OCI-LY3 (cell line): ENCODE measurements around the gene KBTBD4.

Experiments
- H2AFZ ChIP-seq: fragments of 200-600, 300-600 bp; shearing (Covaris generic); 2 replicates; pipeline ENCODE4 v1.6.0; 2014; ENCODE audit warnings: antibody characterized with exemption, low read depth, low read length
- H3K27ac ChIP-seq: fragments of 200-600, 300-600 bp; sonication (generic); 2 replicates; pipeline ENCODE4 v1.5.1; 2014; ENCODE audit warnings: mild to moderate bottlenecking, low read length, moderate library complexity, mixed read lengths
- H3K27me3 ChIP-seq: fragments of 200-600, 300-600 bp; sonication (generic); 2 replicates; pipeline ENCODE4 v1.6.1; 2014; ENCODE audit warnings: low read depth, low read length, mixed read lengths
- H3K36me3 ChIP-seq: fragments of 200-600, 300-600 bp; sonication (generic); replicated peaks from 2 replicates; pipeline ENCODE3; 2014; ENCODE audit warnings: low read depth, low read length, mixed read lengths
- H3K4me1 ChIP-seq: fragments of 300-600, 200-600 bp; sonication (generic); 2 replicates; pipeline ENCODE4 v1.6.1; 2014; ENCODE audit warnings: low read length, mixed read lengths
- H3K4me2 ChIP-seq: fragments of 200-600, 300-600 bp; sonication (generic); 2 replicates; pipeline ENCODE4 v1.6.1; 2014; ENCODE audit warnings: low read length, mixed read lengths
- H3K4me3 ChIP-seq: fragments of 300-600, 200-600 bp; sonication (generic); 2 replicates; pipeline ENCODE4 v1.5.1; 2014; ENCODE audit warnings: antibody characterized with exemption, mild to moderate bottlenecking, low read length, moderate library complexity
- H3K79me2 ChIP-seq: fragments of 300-600, 200-600 bp; shearing (Covaris generic); 2 replicates; pipeline ENCODE4 v1.6.1; 2014; ENCODE audit warnings: mild to moderate bottlenecking, low read length, mixed read lengths
- H3K9ac ChIP-seq: fragments of 300-600, 200-600 bp; shearing (Covaris generic); 2 replicates; pipeline ENCODE4 v1.6.0; 2014; ENCODE audit warnings: mild to moderate bottlenecking, low read length, moderate library complexity
- H3K9me3 ChIP-seq: fragments of 200-600, 300-600 bp; shearing (Covaris generic); 2 replicates; pipeline ENCODE4 v1.6.1; 2014; ENCODE audit warnings: low read length, mixed read lengths; ENCODE audit not compliant: insufficient read depth
- H4K20me1 ChIP-seq: fragments of 200-600, 300-600 bp; sonication (generic); 2 replicates; pipeline ENCODE4 v1.6.1; 2016; ENCODE audit warnings: low read length, mixed read lengths; ENCODE audit not compliant: insufficient read depth
- CTCF ChIP-seq: fragments of 200-600, 300-600 bp; sonication (generic); IDR thresholded peaks from 2 replicates; pipeline ENCODE4 v1.5.1; 2014; ENCODE audit warnings: antibody characterized with exemption, low read length, low read depth
- EZH2phosphoT487 ChIP-seq: fragments of 200-600 bp; shearing (Covaris generic); IDR thresholded peaks from 2 replicates; pipeline ENCODE4 v1.6.1; 2018; ENCODE audit warnings: antibody characterized with exemption, mixed run types, low read depth

The KBTBD4 gene

GRCh38 chr11:47545298-47545697 is 33.5 kb downstream of the KBTBD4 start:
- H3K27me3 ChIP-seq = no peaks in the 10 kb centered on the region
- peaks cover 24% of the 10 kb centered on the region for H3K4me1 ChIP-seq
- no peak overlapping the region for H3K4me3 ChIP-seq
- H3K79me2 ChIP-seq = peaks cover 100% of the 10 kb centered on the region
- H3K4me2 ChIP-seq = no peak overlapping the region
- peaks cover 26% of the 10 kb centered on the region for H3K36me3 ChIP-seq
- no peak overlapping the region for H2AFZ ChIP-seq
- no peak overlapping the region for H3K27ac ChIP-seq
- H3K9me3 ChIP-seq = no peaks in the 10 kb centered on the region
- no peak for TF ChIP-seq CTCF
- TF ChIP-seq EZH2phosphoT487 = no peak
- H3K9ac ChIP-seq = no peak overlapping the region
- peaks cover 90% of the 10 kb centered on the region for H4K20me1 ChIP-seq

GRCh38 chr11:47541070-47541469 is 37.7 kb downstream of the KBTBD4 start:
- Histone ChIP-seq H3K9me3 (no peaks in the 10 kb centered on the region), H2AFZ (no peak overlapping the region), H4K20me1 (peaks cover 91% of the 10 kb centered on the region), H3K9ac (no peak overlapping the region), H3K27ac (no peak overlapping the region), H3K36me3 (peaks cover 30% of the 10 kb centered on the region), H3K79me2 (peaks cover 100% of the 10 kb centered on the region), H3K4me1 (peaks cover 21% of the 10 kb centered on the region), H3K4me3 (no peak overlapping the region), H3K27me3 (no peaks in the 10 kb centered on the region), H3K4me2 (no peak overlapping the region)
- TF ChIP-seq EZH2phosphoT487 (no peak), CTCF (no peak)

GRCh38 chr11:47539681-47540039 is 39.1 kb downstream of the KBTBD4 start:
- Histone ChIP-seq H3K4me1 (peaks cover 21% of the 10 kb centered on the region), H2AFZ (no peak overlapping the region), H3K4me3 (no peak overlapping the region), H3K9ac (no peak overlapping the region), H3K27ac (no peak overlapping the region), H3K9me3 (no peaks in the 10 kb centered on the region), H3K4me2 (no peak overlapping the region), H3K79me2 (peaks cover 100% of the 10 kb centered on the region), H4K20me1 (peaks cover 90% of the 10 kb centered on the region), H3K27me3 (no peaks in the 10 kb centered on the region), H3K36me3 (peaks cover 30% of the 10 kb centered on the region)
- TF ChIP-seq EZH2phosphoT487 = no peak

- Histone ChIP-seq H3K36me3 (peaks cover 30% of the 10 kb centered on the region), H4K20me1 (peaks cover 88% of the 10 kb centered on the region), H3K4me2 (no peak overlapping the region), H3K4me3 (no peak overlapping the region), H3K27me3 (no peaks in the 10 kb centered on the region), H3K27ac (no peak overlapping the region), H3K79me2 (peaks cover 100% of the 10 kb centered on the region), H3K4me1 (peaks cover 21% of the 10 kb centered on the region), H3K9me3 (no peaks in the 10 kb centered on the region), H3K9ac (no peak overlapping the region), H2AFZ (no peak overlapping the region)
- TF ChIP-seq EZH2phosphoT487 (no peak), CTCF (no peak)
Measured at GRCh38 chr11:47538741-47539565, 39.8 kb downstream of the KBTBD4 start.
